H9 (cell line): ENCODE results near the gene HIP1R. TPM values are rescaled to one million over a fixed set of nuclear protein-coding genes. Genes with fewer than 3 reads are reported as not detected.

Experiments
- DNase-seq: peaks from one replicate; pipeline ENCODE4 v3.0.0-alpha.2; 2017
- H2AFZ ChIP-seq: one replicate; pipeline ENCODE4 v1.6.1; 2013; ENCODE audit warnings: mild to moderate bottlenecking, low read length, control low read depth, moderate library complexity
- H2AK5ac ChIP-seq: 2 replicates; pipeline ENCODE4 v1.6.1; 2013; ENCODE audit warnings: low read length, control low read depth, mixed read lengths; ENCODE audit not compliant: insufficient read length
- H2BK120ac ChIP-seq: one replicate; pipeline ENCODE4 v1.6.1; 2013; ENCODE audit warnings: low read depth, mild to moderate bottlenecking, low read length, control low read depth, inconsistent platforms; ENCODE audit not compliant: poor library complexity, severe bottlenecking
- H2BK12ac ChIP-seq: 2 replicates; pipeline ENCODE4 v1.6.1; 2013; ENCODE audit warnings: low read length, control low read depth, mixed read lengths, low read depth; ENCODE audit not compliant: insufficient read length
- H2BK15ac ChIP-seq: 2 replicates; pipeline ENCODE4 v1.6.1; 2013; ENCODE audit warnings: low read depth, low read length, control low read depth
- H2BK20ac ChIP-seq: one replicate; pipeline ENCODE4 v1.6.1; 2013; ENCODE audit warnings: low read depth, mild to moderate bottlenecking, low read length, control low read depth, inconsistent platforms; ENCODE audit not compliant: poor library complexity, severe bottlenecking
- H2BK5ac ChIP-seq: 2 replicates; pipeline ENCODE4 v1.6.1; 2013; ENCODE audit warnings: low read length, control low read depth, mixed read lengths; ENCODE audit not compliant: insufficient read length
- H3K14ac ChIP-seq: 2 replicates; pipeline ENCODE4 v1.6.1; 2013; ENCODE audit warnings: low read length, control low read depth; ENCODE audit not compliant: insufficient read depth
- H3K18ac ChIP-seq: 2 replicates; pipeline ENCODE4 v1.6.1; 2013; ENCODE audit warnings: low read depth, mild to moderate bottlenecking, mixed read lengths, low read length, control low read depth; ENCODE audit not compliant: insufficient read length
- H3K23ac ChIP-seq: 2 replicates; pipeline ENCODE4 v1.6.1; 2013; ENCODE audit warnings: low read length, control low read depth, mixed read lengths, low read depth; ENCODE audit not compliant: insufficient read length
- H3K23me2 ChIP-seq: 2 replicates; pipeline ENCODE4 v1.6.1; 2013; ENCODE audit warnings: low read depth, mild to moderate bottlenecking, mixed read lengths, low read length, control low read depth; ENCODE audit not compliant: insufficient read length, poor library complexity, severe bottlenecking
- H3K27ac ChIP-seq: 2 replicates; pipeline ENCODE4 v1.5.1; 2013; ENCODE audit warnings: low read length, control low read depth, mixed read lengths, low read depth; ENCODE audit not compliant: insufficient read length
- H3K27me3 ChIP-seq: 2 replicates; pipeline ENCODE4 v1.6.1; 2013; ENCODE audit warnings: low read length, control low read depth, inconsistent platforms; ENCODE audit not compliant: insufficient read depth
- H3K4ac ChIP-seq: 2 replicates; pipeline ENCODE4 v1.6.1; 2013; ENCODE audit warnings: low read depth, mild to moderate bottlenecking, control low read depth, inconsistent platforms, low read length, moderate library complexity
- H3K4me1 ChIP-seq: 2 replicates; pipeline ENCODE4 v1.6.1; 2013; ENCODE audit warnings: low read length, control low read depth, inconsistent platforms; ENCODE audit not compliant: insufficient read depth
- H3K4me2 ChIP-seq: 2 replicates; pipeline ENCODE4 v1.6.1; 2013; ENCODE audit warnings: low read length, control low read depth, mixed read lengths; ENCODE audit not compliant: insufficient read length, insufficient read depth
- H3K56ac ChIP-seq: 2 replicates; pipeline ENCODE4 v1.6.1; 2013; ENCODE audit warnings: low read depth, mild to moderate bottlenecking, mixed read lengths, low read length, control low read depth; ENCODE audit not compliant: insufficient read length
- H3K79me1 ChIP-seq: 2 replicates; pipeline ENCODE4 v1.6.1; 2013; ENCODE audit warnings: low read depth, mild to moderate bottlenecking, moderate library complexity, low read length, control low read depth, inconsistent platforms; ENCODE audit not compliant: insufficient read depth, poor library complexity, severe bottlenecking
- H3K79me2 ChIP-seq: 2 replicates; pipeline ENCODE4 v1.6.1; 2013; ENCODE audit warnings: low read length, control low read depth, inconsistent platforms; ENCODE audit not compliant: insufficient read depth
- H3K9ac ChIP-seq: 2 replicates; pipeline ENCODE4 v1.6.1; 2013; ENCODE audit warnings: low read length, control low read depth, mixed read lengths; ENCODE audit not compliant: insufficient read length; ENCODE audit errors: extremely low read depth
- H3K9me3 ChIP-seq: one replicate; pipeline ENCODE4 v1.6.1; 2013; ENCODE audit warnings: low read depth, low read length, inconsistent platforms; ENCODE audit not compliant: control insufficient read depth
- H3T11ph ChIP-seq: one replicate; pipeline ENCODE4 v1.6.1; 2013; ENCODE audit warnings: mild to moderate bottlenecking, low read length, control low read depth, inconsistent platforms
- H4K20me1 ChIP-seq: one replicate; pipeline ENCODE4 v1.6.1; 2013; ENCODE audit not compliant: control insufficient read depth, insufficient read length, insufficient read depth
- H4K5ac ChIP-seq: 2 replicates; pipeline ENCODE4 v1.6.1; 2013; ENCODE audit warnings: low read depth, mild to moderate bottlenecking, mixed read lengths, low read length, control low read depth; ENCODE audit not compliant: insufficient read length
- H4K8ac ChIP-seq: replicated peaks from 2 replicates; pipeline ENCODE4 v1.6.1; 2013; ENCODE audit warnings: low read length, control low read depth, mixed read lengths, low read depth; ENCODE audit not compliant: insufficient read length
- H4K91ac ChIP-seq: 2 replicates; pipeline ENCODE4 v1.6.1; 2013; ENCODE audit warnings: low read depth, mild to moderate bottlenecking, moderate library complexity, mixed read lengths, low read length, control low read depth; ENCODE audit not compliant: insufficient read length
- H3K27ac Mint-ChIP-seq, 3 experiments: 2 replicates in 2 of 3; 3 replicates in 1 of 3; pipeline ENCODE4 v1.8.0; 2020 to 2021; ENCODE audit warnings: mixed read lengths in 3 of 3, mild to moderate bottlenecking in 1 of 3, moderate library complexity in 1 of 3
- H3K27me3 Mint-ChIP-seq: 2 replicates; pipeline ENCODE4 v1.8.0; 2021; ENCODE audit warnings: low read depth, mild to moderate bottlenecking, moderate library complexity, mixed read lengths
- H3K36me3 Mint-ChIP-seq, 3 experiments: 2 replicates in 2 of 3; 3 replicates in 1 of 3; pipeline ENCODE4 v1.8.0; 2020 to 2021; ENCODE audit warnings: low read depth in 3 of 3, mixed read lengths in 3 of 3; ENCODE audit not compliant: insufficient read depth in 1 of 3
- H3K4me1 Mint-ChIP-seq, 2 experiments: 2 replicates each; pipeline ENCODE4 v1.8.0; 2020; ENCODE audit warnings: mixed read lengths in 2 of 2
- H3K4me3 Mint-ChIP-seq, 2 experiments: 2 replicates in 1 of 2; 3 replicates in 1 of 2; pipeline ENCODE4 v1.8.0; 2020 to 2021; ENCODE audit warnings: mild to moderate bottlenecking in 2 of 2, mixed read lengths in 2 of 2, moderate library complexity in 1 of 2
- H3K9me3 Mint-ChIP-seq, 2 experiments: 2 replicates in 1 of 2; 3 replicates in 1 of 2; pipeline ENCODE4 v1.8.0; 2020; ENCODE audit warnings: mild to moderate bottlenecking in 2 of 2, mixed read lengths in 2 of 2, moderate library complexity in 1 of 2
- WGBS: extraction: QIAGEN DNeasy Blood & Tissue Kit; methylation state at CpG from one replicate; pipeline ENCODE4 v1.1.7; 2013; ENCODE audit warnings: missing lambda C conversion rate, low lambda C conversion rate, mixed read lengths; ENCODE audit not compliant: insufficient read length; ENCODE audit errors: extremely low coverage; 5-methylcytosine and 5-hydroxymethylcytosine counted together
- total RNA-seq: library from RNA; stranded (reverse); gene quantifications from 2 replicates; pipeline ENCODE4 v1.2.1, GENCODE V29; 2021
- TF ChIP-seq, protein P1 (sequence below): fragments of 200-600 bp; sonication (generic); conservative IDR thresholded peaks from 3 replicates; pipeline ENCODE4 v1.8.0; 2021; ENCODE audit warnings: antibody characterized with exemption, mild to moderate bottlenecking

Gene HIP1R
- total RNA-seq, 1 experiment from 2014 or later = 17.4 TPM

DNA sequence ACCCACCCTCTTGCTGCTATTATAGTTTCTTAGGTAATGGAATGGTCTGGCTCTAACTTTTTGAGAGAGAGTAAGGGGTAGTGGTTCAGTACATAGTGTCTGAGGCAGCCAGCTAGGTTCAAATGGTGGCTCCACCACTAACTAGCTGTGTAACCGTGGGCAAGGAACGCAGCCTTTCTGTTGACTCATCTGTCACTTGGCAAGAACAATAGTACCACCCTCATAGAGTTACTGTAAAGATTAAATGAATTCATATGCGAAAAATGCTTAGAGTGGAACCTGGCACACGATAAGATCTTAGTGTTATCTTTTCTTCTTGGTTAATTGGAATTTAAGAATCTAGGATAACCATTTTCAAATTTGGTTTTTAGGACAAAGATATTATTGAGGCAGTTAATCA is 46.9 kb upstream of the HIP1R start:
- Mint-ChIP-seq H3K36me3 (no peaks in the 10 kb centered on the region), H3K4me3 (no peak overlapping the region), H3K9me3 (no peaks in the 10 kb centered on the region), H3K4me1 (peaks cover 7% of the 10 kb centered on the region in 2 experiments), H3K27ac (no peak overlapping the region), H3K27me3 (no peaks in the 10 kb centered on the region)
- Histone ChIP-seq H2AFZ (no peak overlapping the region), H2BK20ac (no peak overlapping the region), H2BK120ac (no peak overlapping the region), H3K23me2 (no peaks in the 10 kb centered on the region), H4K8ac (no peak overlapping the region), H3K9me3 (no peaks in the 10 kb centered on the region), H3K4ac (no peak overlapping the region), H4K5ac (no peak overlapping the region), H3K4me1 (no peaks in the 10 kb centered on the region), H2BK5ac (no peak overlapping the region), H3T11ph (no peak overlapping the region), H3K18ac (no peak overlapping the region), H3K23ac (no peak overlapping the region), H3K27ac (no peak overlapping the region), H3K79me1 (no peaks in the 10 kb centered on the region), H3K56ac (no peak overlapping the region), H3K79me2 (no peaks in the 10 kb centered on the region), H3K4me2 (no peak overlapping the region), H3K9ac (no peak overlapping the region), H2BK12ac (no peak overlapping the region), H3K27me3 (no peaks in the 10 kb centered on the region), H2BK15ac (no peak overlapping the region), H3K14ac (no peak overlapping the region), H4K20me1 (no peaks in the 10 kb centered on the region), H2AK5ac (no peak overlapping the region), H4K91ac (no peak overlapping the region)
- no CpG with 5 or more reads among the region's 4 CpGs for WGBS
- TF ChIP-seq, protein P1, sequence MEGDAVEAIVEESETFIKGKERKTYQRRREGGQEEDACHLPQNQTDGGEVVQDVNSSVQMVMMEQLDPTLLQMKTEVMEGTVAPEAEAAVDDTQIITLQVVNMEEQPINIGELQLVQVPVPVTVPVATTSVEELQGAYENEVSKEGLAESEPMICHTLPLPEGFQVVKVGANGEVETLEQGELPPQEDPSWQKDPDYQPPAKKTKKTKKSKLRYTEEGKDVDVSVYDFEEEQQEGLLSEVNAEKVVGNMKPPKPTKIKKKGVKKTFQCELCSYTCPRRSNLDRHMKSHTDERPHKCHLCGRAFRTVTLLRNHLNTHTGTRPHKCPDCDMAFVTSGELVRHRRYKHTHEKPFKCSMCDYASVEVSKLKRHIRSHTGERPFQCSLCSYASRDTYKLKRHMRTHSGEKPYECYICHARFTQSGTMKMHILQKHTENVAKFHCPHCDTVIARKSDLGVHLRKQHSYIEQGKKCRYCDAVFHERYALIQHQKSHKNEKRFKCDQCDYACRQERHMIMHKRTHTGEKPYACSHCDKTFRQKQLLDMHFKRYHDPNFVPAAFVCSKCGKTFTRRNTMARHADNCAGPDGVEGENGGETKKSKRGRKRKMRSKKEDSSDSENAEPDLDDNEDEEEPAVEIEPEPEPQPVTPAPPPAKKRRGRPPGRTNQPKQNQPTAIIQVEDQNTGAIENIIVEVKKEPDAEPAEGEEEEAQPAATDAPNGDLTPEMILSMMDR = no peak
- no peak for DNase-seq
